GM18519 (cell line): ENCODE measurements around the gene ARFIP1.
"Not testable (repeated sequence)": the region's sequence is repeated elsewhere in the genome, so short reads cannot be mapped to it uniquely, and the experiment has no call there.

Experiments
- ATAC-seq: cut with Tn5 transposase; IDR thresholded peaks from one replicate; pipeline ENCODE4 v1.9.1; 2021; ENCODE audit warnings: mild to moderate bottlenecking, moderate library complexity; ENCODE audit not compliant: unreplicated experiment, low FRiP score

ARFIP1 gene

DNA sequence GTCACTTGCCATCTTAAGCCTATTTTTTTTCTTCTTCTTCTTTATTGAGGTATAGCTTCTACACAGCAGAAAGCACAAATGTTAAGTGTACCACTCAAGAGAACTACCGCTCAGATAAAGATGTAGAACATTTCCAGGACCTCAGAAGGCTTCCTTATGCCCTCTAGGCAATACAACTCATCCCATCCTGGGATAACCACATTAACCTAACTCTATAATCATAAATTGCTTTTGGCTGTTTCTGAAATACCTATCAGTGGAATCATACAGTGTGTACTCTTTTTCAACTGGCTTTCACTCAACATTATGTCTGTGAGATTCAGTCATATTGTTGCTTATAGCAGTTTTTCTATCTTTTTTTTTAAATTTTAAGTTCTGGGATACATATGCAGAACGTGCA is 51.7 kb downstream of the ARFIP1 start:
- ATAC-seq: no peak

DNA sequence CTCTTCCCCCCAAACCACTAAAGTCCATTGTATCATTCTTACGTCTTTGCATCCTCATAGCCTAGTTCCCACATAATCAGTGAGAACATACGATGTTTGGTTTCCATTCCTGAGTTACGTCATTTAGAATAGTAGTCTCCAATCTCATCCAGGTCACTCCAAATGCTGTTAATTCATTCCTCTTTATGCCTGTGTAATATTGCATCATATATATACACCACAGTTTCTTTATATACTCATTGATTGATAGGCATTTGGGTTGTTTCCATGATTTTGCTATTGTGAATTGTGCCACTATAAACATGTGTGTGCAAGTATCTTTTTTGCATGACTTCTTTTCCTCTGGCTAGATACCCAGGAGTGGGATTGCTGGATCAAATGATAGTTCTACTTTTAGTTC is 57.2 kb downstream of the ARFIP1 start:
- no peak for ATAC-seq

DNA sequence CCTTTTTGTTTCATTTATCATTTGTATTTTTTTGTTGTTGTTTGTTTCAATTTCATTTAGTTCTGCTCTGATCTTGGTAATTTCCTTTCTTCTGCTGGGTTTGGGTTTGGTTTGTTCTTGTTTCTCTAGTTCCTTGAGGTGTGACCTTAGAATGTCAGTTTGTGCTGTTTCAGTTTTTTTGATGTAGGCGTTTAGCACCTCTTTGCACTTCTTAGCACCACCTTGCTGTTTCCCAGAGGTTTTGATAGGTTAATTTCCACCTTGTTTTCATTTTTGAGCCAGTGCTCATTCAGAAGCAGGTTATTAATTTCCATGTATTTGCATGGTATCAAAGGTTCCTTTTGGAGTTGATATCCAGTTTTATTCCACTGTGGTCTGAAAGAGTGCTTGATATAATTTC is 60.0 kb downstream of the ARFIP1 start:
- not testable (repeated sequence) for ATAC-seq

DNA sequence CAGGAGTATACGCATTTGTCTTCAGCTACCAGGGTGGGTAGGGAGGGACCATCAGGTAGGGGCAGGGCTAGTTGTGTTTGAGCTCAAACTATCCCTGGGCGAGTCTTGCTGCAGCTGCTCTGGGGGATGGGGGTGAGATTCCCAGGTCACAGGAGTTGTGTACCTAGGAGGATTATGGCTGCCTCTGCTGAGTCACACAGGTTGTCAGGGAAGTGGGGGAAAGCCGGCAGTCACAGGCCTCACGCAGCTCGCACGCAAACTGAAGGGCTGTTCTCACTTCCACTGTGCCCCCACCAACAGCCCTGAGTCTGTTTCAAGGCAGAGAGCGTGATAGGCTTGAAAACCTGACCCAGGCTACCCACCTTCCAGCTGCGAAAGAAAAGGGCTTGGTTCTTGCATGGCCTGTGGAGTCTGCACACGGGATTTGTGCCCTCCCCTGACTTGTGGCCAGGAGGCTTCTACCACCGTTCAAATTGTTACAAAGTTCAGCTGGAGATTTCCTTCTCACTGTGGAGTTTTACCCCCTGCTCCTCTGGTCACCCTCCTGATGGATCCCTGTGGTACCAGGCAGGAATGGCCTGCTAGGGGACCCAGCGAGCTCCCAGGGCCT is 63.8 kb downstream of the ARFIP1 start:
- no peak for ATAC-seq

GRCh38 chr4:152847376-152847775 is 67.6 kb downstream of the ARFIP1 start:
- ATAC-seq: no peak

DNA sequence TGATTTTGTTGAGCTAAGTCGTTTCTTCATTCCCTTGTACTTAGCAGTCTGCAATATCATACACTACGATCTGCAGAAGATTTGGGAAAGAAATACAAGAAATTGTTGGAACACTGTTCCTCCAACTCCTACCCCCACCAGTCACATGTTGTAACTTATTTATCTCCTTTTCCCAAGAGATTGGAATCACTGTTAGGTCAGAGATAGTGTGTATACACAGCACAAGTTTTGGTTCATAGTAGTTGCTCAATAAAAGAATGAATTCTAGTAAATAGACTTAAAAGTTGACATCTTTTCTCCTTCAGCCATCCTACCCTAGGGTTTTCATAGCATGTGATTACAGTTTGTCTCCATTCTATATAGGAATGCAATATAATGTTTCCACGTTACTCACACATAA is 68.8 kb downstream of the ARFIP1 start:
- no peak for ATAC-seq

DNA sequence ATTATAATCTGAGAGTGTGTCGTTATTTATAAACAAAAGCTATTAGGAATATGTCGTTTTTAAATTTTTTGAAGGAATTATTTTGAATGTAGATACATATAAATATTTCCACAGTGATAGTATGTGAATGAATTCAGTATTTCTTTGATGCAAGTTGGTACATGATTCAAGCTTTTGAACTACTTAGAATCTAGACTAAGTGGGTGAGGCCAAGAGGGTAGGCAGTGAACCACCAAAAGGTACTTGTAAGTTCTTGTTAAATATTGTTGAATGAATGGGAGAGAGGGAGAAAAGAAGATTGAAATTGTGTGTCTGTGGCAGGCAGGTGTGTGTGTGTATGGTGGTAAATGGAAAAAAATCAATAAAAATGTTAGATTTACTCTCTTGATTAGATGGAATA is 69.6 kb downstream of the ARFIP1 start:
- ATAC-seq: no peak

- no peak for ATAC-seq
These were observed 70.6 kb downstream of the ARFIP1 start for GRCh38 chr4:152850377-152850776.

DNA sequence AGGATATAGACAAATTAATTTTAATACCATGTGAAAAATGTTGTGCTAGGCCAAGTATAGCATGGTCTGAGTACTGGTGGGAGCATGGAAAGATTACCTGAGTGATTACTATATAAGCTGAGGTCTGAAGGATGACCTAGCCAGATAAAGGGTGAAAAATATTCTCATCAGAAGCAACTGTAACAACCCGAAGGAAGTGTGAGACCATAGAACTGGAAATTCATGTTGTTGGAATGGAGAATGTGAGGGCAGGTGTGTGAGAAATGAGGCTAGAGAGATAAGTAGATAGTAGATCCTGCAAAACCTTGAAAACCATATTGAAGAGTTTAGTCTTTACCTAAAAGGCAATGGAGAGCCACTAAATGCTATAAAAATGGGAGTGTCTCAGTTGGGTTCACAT is 71.5 kb downstream of the ARFIP1 start:
- ATAC-seq: no peak

DNA sequence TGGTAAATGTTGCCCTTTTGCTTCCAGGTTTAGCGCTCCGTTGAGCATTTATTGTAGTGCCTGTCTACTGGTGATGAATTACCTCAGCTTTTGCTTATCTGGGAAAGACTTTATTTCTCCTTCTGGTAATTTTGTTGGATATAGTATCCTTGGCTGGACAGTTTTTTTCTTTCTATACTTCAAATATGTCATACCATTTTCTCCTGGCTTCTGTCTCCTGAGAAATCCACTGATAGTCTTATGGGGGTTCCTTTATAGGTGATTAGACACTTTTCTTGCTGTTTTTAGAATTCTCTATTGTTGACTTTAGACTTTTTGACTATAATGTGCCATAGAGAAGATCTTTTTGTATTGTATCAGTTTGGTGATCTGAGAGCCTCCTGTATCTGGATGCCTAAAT is 73.5 kb downstream of the ARFIP1 start:
- no peak for ATAC-seq

DNA sequence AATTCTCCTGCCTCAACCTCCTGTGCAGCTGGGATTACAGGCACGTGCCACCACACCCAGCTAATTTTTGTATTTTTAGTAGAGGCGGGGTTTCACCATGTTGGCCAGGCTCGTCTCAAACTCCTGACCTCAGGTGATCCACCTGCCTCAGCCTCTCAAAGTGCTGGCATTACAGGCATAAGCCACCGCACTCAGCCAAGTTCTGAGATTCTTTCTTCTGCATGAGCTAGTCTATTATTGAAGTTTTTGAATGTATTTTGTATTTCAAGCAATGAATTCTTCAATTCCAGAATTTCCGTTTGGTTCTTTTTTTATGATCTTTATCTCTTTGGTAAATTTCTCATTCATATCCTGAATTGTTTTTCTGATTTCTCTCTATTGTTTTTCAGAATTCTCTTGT is 74.3 kb downstream of the ARFIP1 start:
- not testable (repeated sequence) for ATAC-seq

GRCh38 chr4:152856960-152857359 is 77.2 kb downstream of the ARFIP1 start:
- ATAC-seq: no peak

- no peak for ATAC-seq
These were observed 79.2 kb downstream of the ARFIP1 start for GRCh38 chr4:152858934-152859333.

GRCh38 chr4:152860046-152860445 is 80.3 kb downstream of the ARFIP1 start:
- ATAC-seq: no peak

GRCh38 chr4:152862608-152863007 is 82.9 kb downstream of the ARFIP1 start:
- ATAC-seq: no peak

DNA sequence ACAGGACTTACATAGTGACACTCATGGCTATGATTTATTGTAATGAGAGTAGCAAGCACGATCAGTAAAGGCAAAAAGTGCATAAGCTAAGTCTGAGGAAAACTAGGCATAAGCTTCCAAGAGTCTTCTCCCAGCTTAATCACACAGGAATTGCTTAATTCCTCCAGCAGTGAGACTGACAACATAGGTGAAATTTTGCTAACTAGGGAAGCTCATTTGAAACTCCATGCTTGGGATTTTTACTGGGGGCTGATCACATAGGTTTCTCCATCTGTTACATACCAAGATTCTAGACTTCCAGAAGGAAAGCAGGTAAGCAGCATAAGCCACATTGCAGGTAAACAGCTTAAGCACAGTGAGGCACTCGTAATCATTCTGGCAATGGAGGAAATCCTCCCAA is 84.6 kb downstream of the ARFIP1 start:
- no peak for ATAC-seq

DNA sequence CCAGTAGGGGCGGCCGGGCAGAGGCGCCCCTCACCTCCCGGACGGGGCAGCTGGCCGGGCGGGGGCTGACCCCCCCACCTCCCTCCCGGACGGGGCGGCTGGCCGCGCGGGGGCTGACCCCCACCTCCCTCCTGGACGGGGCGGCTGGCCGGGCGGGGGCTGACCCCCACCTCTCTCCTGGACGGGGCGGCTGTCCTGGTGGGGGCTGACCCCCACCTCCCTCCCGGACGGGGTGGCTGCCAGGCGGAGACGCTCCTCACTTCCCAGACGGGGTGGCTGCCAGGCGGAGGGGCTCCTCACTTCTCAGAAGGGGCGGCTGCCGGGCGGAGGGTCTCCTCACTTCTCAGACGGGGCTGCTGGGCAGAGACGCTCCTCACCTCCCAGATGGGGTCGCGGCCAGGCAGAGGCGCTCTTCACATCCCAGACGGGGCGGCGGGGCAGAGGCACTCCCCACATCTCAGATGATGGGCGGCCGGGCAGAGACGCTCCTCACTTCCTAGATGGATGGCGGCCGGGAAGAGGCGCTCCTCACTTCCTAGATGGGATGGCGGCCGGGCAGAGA is 86.8 kb downstream of the ARFIP1 start:
- not testable (repeated sequence) for ATAC-seq

GRCh38 chr4:152870606-152871005 is 90.9 kb downstream of the ARFIP1 start:
- ATAC-seq: no peak

DNA sequence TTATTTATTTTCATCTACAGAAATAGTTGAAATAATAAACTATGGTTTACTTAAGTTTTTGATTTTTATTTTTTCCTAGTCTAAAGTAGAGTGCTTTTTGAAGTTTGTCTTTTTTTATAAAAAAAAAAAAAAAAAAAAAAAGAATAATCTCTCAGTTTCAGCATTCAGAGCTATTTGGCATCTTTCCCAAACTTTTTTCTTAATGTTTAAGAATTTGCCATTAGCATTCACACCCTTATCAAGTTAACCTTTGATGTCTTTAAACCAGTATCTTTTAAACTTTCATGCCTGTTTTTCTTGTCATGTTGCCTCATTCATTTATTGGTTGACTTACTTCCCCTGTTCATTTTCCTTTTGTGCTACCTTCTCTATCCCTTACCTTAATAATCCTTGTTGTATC is 95.5 kb downstream of the ARFIP1 start:
- no peak for ATAC-seq

DNA sequence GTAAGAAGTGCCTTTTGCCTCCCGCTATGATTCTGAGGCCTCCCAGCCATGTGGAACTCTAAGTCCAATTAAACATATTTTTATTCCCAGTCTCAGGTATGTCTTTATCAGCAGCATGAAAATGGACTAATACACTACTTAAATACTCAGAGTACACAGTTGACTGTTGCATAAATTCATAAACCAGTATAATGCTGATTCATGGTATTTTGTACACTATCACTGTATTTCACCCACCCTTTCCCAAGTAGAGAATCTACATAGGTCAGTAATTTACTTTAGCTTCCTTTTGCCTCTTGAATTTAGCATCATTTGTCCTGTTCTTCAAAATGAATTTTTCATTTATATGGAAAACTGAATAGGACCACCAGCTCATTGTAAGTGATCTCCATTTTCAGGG is 98.1 kb downstream of the ARFIP1 start:
- ATAC-seq: no peak

DNA sequence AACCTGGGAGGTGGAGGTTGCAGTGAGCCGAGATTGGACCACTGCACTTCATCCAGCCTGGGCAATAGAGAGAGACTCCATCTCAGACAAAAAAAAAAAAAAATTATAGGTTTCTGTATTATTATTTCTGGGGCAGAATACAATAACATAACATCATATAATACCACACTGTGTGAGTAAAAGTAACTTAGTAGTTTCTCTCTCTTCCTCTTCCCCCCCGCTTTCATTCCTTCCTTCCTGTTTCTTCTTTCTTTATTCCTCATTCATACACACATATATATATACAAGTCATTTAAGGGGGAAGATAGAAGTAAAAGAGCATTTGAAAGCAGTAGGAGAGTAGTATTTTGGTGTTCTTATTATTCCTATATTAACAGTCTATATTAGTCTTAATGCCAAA is 100.5 kb downstream of the ARFIP1 start:
- no peak for ATAC-seq

GRCh38 chr4:152881974-152882373 is 102.2 kb downstream of the ARFIP1 start:
- no peak for ATAC-seq

GRCh38 chr4:152885185-152885584 is 105.4 kb downstream of the ARFIP1 start:
- ATAC-seq: no peak
